ENCODE results near the gene LCN10. TPM values are rescaled to one million over a fixed set of nuclear protein-coding genes. Genes with fewer than 3 reads are reported as not detected.

The LCN10 gene
- total RNA-seq, 2 donors from 2014 or later: 0.91 to 1.1 TPM

- Histone ChIP-seq H3K4me3 (ENCODE audit: low read length) (no peak overlapping the region), H3K27ac (ENCODE audit: low read depth, low read length) (no peak overlapping the region), H3K27me3 (ENCODE audit: control insufficient read depth, insufficient read depth, low read length, poor library complexity, severe bottlenecking) (no peaks in the 10 kb centered on the region), H3K9ac (ENCODE audit: extremely low read depth, low read length, poor library complexity, severe bottlenecking) (no peak overlapping the region), H3K4me1 (ENCODE audit: control insufficient read depth, insufficient read depth, low read length) (no peaks in the 10 kb centered on the region), H3K9me3 (ENCODE audit: control insufficient read depth, low read length) (peaks cover 15% of the 10 kb centered on the region), H3K36me3 (ENCODE audit: control insufficient read depth, insufficient read depth, low read length) (no peaks in the 10 kb centered on the region)
- Mint-ChIP-seq H3K4me1 (no peaks in the 10 kb centered on the region), H3K27ac (no peak overlapping the region), H3K36me3 (ENCODE audit: low read depth) (peaks cover 2% of the 10 kb centered on the region), H3K9me3 (peaks cover 33% of the 10 kb centered on the region), H3K4me3 (no peak overlapping the region), H3K27me3 (ENCODE audit: insufficient read depth) (peaks cover 18% of the 10 kb centered on the region)
- TF ChIP-seq, protein P1, sequence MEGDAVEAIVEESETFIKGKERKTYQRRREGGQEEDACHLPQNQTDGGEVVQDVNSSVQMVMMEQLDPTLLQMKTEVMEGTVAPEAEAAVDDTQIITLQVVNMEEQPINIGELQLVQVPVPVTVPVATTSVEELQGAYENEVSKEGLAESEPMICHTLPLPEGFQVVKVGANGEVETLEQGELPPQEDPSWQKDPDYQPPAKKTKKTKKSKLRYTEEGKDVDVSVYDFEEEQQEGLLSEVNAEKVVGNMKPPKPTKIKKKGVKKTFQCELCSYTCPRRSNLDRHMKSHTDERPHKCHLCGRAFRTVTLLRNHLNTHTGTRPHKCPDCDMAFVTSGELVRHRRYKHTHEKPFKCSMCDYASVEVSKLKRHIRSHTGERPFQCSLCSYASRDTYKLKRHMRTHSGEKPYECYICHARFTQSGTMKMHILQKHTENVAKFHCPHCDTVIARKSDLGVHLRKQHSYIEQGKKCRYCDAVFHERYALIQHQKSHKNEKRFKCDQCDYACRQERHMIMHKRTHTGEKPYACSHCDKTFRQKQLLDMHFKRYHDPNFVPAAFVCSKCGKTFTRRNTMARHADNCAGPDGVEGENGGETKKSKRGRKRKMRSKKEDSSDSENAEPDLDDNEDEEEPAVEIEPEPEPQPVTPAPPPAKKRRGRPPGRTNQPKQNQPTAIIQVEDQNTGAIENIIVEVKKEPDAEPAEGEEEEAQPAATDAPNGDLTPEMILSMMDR (conservative IDR thresholded peaks at IDR 0.05): no peak
- no peak for DNase-seq
These were observed 9.1 kb upstream of the LCN10 start for GRCh38 chr9:136751814-136752213.

- H3K9me3 ChIP-seq (ENCODE audit: control insufficient read depth, low read length): peaks cover 15% of the 10 kb centered on the region
- Mint-ChIP-seq H3K27ac (no peak overlapping the region), H3K9me3 (peaks cover 31% of the 10 kb centered on the region), H3K36me3 (ENCODE audit: low read depth) (peaks cover 2% of the 10 kb centered on the region), H3K4me1 (no peaks in the 10 kb centered on the region), H3K4me3 (no peak overlapping the region), H3K27me3 (ENCODE audit: insufficient read depth) (peaks cover 18% of the 10 kb centered on the region)
- no peak for DNase-seq
- H3K27ac ChIP-seq (ENCODE audit: low read depth, low read length): no peak overlapping the region
- WGBS, 2 experiments (ENCODE audit: insufficient coverage in 1 of 2, insufficient read length in 1 of 2): 85 to 100% methylated on average over 1 of the region's 1 CpG
- no peaks in the 10 kb centered on the region for H3K27me3 ChIP-seq (ENCODE audit: control insufficient read depth, insufficient read depth, low read length, poor library complexity, severe bottlenecking)
- H3K4me3 ChIP-seq (ENCODE audit: low read length): no peak overlapping the region
- TF ChIP-seq, protein P1 (conservative IDR thresholded peaks at IDR 0.05): no peak
- no peaks in the 10 kb centered on the region for H3K4me1 ChIP-seq (ENCODE audit: control insufficient read depth, insufficient read depth, low read length)
- no peak overlapping the region for H3K9ac ChIP-seq (ENCODE audit: extremely low read depth, low read length, poor library complexity, severe bottlenecking)
- H3K36me3 ChIP-seq (ENCODE audit: control insufficient read depth, insufficient read depth, low read length): no peaks in the 10 kb centered on the region
These were observed 8.5 kb upstream of the LCN10 start for GRCh38 chr9:136751244-136751643.

DNA sequence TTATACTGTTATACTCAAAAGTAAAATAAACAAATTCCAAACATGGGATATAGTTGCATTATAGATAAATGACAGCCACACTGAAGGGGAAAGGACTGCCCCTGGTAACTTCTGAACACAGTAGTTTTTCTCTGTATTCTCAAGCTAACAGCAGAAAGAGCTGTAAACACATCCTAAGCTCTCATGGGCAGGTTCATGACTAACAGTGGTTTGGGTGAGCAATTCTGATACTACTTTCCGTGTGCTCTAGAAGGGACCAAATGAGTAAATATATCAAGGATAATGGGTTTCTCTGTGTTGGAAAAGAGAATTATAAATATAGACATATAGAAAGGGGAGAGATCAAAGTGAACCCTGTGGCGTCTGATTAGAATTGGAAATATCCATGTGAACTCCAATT lies 7.8 kb upstream of the LCN10 start:
- H3K4me1 Mint-ChIP-seq: no peaks in the 10 kb centered on the region
- TF ChIP-seq, protein P1 (conservative IDR thresholded peaks at IDR 0.05): no peak
- Histone ChIP-seq H3K36me3 (ENCODE audit: control insufficient read depth, insufficient read depth, low read length) (no peaks in the 10 kb centered on the region), H3K9me3 (ENCODE audit: control insufficient read depth, low read length) (peaks cover 15% of the 10 kb centered on the region), H3K4me1 (ENCODE audit: control insufficient read depth, insufficient read depth, low read length) (no peaks in the 10 kb centered on the region), H3K4me3 (ENCODE audit: low read length) (no peak overlapping the region), H3K27ac (ENCODE audit: low read depth, low read length) (no peak overlapping the region), H3K27me3 (ENCODE audit: control insufficient read depth, insufficient read depth, low read length, poor library complexity, severe bottlenecking) (no peaks in the 10 kb centered on the region), H3K9ac (ENCODE audit: extremely low read depth, low read length, poor library complexity, severe bottlenecking) (no peak overlapping the region)
- DNase-seq: no peak
- peaks cover 18% of the 10 kb centered on the region for H3K27me3 Mint-ChIP-seq (ENCODE audit: insufficient read depth)
- no peak overlapping the region for H3K27ac Mint-ChIP-seq
- H3K4me3 Mint-ChIP-seq: no peak overlapping the region
- WGBS, 2 experiments (ENCODE audit: insufficient coverage in 1 of 2, insufficient read length in 1 of 2): 83 to 86% methylated on average over 2 of the region's 2 CpGs
- peaks cover 23% of the 10 kb centered on the region for H3K9me3 Mint-ChIP-seq
- H3K36me3 Mint-ChIP-seq (ENCODE audit: low read depth): peaks cover 2% of the 10 kb centered on the region
